Measurements from ENCODE around the gene LNPEP.
"Not testable (repeated sequence)": the region's sequence is repeated elsewhere in the genome, so short reads cannot be mapped to it uniquely, and the experiment has no call there.

LNPEP gene

DNA sequence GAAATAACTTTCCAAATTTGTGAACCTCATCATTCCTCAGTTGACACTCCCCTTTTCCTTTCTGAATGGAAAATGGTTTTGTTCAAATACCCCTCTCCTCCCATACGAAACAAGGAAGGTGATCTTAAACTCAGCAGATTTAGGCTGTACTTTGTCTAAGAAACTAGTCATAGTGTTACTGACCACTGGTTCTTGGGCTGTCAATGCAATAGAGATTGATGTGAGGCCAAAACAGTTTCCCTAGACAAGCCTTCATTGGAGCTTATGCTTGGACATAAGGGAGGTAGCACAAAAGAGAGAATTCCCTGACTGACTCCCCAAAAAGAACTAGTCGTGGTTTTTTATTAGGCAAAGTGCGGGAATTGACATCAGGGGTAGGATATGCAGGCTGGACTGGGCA, 5.3 kb upstream of the LNPEP start:
- DNase-seq = no peak

- not testable (repeated sequence) for DNase-seq
These were observed 4.8 kb upstream of the LNPEP start for GRCh38 chr5:96931037-96931436.

DNA sequence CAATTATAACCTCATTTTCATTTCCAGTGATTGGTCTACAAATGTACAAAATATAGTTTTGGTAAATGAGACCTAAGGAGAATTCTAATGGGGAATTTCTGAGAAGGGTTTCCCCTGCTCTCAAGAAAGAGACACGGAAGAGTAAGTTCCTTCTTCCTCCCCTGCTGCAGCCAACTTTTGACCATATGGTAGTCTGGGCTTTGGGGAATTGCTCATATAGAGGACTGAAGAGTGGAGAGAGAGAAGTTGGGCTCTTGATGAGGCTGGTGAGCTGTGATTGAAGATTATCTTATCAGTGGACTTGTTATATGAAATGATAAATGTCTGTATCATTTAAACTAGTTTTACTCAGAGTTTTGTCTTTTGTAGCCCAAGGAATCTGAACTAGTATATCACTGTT, 4.3 kb upstream of the LNPEP start:
- peak; percentile 46 to 50 for DNase-seq

GRCh38 chr5:96932026-96932425, 3.9 kb upstream of the LNPEP start:
- DNase-seq = no peak

DNA sequence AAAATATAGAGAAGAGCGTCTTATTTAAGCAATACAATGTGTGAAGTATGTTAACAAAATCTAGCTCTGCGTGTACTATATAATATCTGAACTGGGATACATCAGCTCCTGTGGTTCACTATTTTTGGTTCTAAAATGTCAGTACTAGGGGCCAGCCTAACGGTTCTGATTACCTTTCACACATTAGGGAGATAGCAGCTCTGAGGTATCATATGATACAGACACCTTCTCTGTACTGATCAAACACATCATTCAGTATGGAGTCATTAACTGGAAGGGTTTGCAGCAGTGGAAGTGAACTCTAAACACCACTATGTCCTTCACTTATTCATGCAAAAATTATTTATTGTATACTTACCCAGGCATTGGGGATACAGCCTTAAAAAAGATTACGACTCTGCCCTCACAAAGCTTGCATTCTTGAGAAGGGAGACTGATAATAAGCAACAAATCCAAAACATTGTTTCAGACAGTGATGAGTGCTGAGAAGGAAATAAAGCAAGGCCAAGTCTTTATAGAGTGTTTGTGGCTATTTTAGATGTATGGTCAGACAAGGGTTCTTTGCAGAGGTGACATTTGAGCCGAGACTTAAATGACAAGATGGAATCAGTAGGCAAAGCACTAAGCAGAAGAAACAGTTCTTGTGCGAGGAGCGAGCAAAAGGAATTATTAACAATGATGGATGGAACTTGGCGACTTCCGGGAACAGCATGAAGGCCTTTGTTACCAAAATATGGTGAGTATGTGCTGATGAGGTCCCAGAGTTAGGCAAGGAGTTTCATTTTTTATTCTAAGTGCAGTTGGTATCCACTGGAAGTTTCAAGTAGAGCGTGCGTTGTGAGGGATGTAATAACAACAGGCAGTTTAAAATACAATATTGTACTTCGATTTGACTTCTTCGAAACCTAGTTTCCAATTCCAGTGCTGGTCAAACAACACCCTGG, 1.8 kb upstream of the LNPEP start:
- peak in 1 of 2 experiments; percentile 54 for DNase-seq

DNA sequence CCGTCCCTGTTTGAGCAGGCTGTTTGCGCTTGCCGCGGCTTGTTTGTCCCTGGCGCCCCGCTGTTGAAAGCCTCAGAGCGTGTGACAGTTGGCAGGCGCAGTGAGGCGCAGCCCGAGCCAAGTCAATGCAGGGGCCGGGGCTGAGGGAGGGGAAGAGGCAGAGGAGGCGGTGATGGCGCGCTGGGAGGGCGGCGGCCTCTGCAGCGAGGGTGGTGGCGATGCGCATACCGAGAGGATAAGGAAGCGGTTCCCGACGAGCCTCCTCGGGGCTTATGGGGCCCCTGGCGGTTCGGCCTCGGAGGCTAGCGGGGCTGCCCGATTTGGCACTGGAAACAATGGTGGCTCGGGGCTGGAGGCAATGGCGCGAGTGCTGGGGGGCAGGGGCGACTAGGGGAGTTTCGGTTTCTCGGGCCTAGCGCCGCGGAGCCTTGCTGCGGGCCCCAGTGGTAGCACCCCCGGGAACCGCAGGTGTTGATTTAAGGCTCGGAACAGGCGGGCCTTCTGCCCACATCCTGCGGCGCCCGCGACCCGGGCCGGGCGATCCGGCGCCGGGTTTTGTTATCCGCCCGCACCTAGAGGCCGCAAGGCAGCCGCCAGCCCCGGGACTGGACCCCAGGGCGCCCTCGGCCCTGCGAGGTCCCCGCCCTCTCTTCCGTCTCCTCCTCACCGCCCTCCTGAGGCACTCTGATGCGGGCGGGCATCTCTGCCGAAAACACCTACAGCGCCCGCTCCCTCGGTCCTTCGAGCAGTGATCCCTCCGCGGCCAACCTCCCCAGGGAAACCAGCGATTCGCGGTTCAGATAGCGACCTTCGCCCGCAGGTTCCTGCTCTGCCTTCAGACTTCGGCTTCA, 947 bp upstream of the LNPEP start:
- peak; percentile 89 to 94 for DNase-seq

- peak in 1 of 2 experiments; percentile 18 for DNase-seq
These were observed 796 bp downstream of the LNPEP start for GRCh38 chr5:96936431-96937320.

GRCh38 chr5:96940586-96940985, 4.7 kb downstream of the LNPEP start:
- no peak for DNase-seq

- DNase-seq = no peak
These were observed 5.3 kb downstream of the LNPEP start for GRCh38 chr5:96941140-96941539.

DNA sequence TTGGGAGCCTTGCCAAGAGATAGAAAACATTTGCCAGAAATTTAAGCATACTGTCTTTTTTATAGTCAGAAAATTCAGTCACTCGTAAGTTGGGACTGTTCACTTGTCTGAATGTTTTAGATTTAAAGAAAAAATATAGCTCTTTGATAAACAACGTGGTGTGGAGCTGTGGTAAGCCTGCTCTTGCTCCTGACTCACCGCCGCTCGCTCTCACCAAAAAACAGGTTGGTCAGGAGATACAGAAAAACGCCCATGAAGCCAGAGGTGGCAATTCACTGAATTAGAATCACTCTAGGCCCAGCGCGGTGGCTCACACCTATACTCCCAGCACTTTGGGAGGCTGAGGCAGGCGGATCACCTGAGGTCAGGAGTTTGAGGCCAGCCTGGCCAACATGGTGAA, 6.2 kb downstream of the LNPEP start:
- no peak for DNase-seq

DNA sequence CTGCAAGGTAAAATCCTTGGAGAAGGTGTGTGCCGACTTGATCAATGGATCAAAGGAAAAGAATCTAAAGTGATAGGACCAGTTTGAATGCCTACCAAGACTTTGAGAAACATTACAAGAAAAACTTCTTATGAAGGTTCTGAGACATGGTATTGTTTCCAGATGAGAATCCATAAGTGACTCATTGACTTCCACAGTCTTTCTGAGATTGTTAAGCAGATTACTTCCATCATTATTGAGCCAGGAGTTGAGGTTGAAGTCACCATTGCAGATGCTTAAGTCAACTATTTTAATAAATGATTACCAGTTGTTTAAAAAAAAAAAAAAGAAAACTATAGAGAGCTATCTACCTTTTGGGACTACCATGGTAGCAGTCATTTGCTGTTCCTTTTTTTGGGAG, 7.0 kb downstream of the LNPEP start:
- no peak for DNase-seq

GRCh38 chr5:96943799-96944198, 7.9 kb downstream of the LNPEP start:
- DNase-seq = no peak

DNA sequence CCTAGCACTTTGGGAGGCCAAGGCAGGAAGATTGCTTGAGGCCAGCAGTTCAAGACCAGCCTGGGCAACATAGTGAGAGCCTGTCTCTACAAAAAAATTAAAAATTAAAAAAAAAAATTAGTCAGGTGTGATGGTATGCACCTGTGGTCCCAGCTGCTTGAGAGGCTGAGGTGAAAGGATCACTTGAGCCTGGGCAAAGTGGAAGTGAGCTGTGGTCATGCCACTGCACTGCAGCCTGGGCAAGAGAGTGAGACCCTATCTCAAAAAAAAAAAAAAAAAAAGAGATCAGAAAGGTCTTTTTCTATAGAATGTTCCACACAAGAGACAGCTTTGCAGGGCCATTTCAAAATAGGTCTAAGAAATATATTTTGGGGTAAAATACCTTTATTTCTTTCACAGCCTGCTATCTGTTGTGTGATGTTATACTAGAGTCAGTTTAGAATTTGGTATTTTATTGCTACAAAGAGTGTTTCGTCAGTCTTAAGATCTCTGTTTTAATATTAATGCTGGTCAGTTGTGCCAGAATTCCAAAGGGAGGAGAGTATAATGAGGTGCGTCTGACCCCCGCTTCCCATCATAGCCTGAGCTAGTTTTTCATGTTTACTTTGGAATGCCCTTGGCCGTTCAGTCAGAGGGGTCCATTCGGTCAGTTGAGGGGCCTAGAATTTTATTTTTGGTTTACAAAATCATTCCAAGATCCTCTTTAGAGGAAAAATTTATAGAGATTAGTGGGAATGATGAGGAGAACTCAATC, 9.4 kb downstream of the LNPEP start:
- no peak for DNase-seq

DNA sequence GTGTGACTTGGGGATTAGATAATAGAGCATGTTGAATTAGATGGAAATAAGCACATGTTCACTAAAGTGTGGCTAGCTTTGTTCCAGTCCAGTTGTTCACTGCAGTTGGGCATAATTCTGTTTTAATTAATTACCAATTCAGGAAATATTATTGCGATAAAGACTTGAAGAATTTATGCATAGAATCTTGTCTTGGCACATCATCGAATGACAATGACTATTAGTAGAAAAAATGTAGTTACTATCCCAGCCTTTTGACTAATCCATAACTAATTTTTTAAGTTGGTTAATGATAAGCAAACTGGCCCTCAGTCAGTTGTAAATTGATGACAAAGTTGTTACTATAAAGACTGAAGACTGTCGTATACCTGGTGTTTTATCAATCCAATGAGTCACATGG, 10.5 kb downstream of the LNPEP start:
- no peak for DNase-seq

GRCh38 chr5:96952118-96952750, 16.4 kb downstream of the LNPEP start:
- no peak for DNase-seq

DNA sequence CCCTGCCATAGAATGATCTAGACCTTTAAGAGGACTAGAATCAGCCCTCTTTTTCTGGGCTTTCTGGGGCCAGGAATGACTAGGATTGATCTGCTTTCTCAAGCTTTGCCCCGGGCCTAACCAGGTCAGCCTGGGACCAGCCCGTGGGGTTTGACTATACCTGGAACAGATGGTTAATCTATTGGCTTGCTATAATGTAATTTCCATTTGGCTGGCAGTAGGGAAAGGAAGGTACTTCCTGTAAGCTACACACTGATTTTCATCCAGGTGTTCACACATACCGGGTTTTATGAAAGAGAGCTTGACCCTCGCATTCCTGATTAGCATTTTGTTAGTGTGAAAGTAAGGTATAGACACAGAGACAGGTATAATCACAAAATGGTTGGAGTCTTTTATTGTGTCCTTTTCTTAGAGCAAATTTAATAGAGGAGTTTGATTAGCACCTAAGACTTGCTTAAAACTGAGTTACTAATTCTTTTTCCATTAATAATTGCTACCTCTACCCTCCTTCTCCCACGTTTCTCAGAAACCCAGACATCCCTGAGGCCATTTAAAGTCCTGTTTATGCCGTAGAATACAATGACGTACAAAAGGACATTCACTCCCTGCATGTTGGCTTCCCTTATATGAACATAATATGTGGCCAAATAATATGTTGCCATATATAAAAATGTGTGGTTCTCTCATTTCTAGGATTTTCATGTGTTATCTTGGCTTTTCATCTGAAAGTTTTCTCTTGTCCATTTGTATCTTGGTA, 17.3 kb downstream of the LNPEP start:
- DNase-seq = no peak

- no peak for DNase-seq
These were observed 21.6 kb downstream of the LNPEP start for GRCh38 chr5:96957254-96958049.

DNA sequence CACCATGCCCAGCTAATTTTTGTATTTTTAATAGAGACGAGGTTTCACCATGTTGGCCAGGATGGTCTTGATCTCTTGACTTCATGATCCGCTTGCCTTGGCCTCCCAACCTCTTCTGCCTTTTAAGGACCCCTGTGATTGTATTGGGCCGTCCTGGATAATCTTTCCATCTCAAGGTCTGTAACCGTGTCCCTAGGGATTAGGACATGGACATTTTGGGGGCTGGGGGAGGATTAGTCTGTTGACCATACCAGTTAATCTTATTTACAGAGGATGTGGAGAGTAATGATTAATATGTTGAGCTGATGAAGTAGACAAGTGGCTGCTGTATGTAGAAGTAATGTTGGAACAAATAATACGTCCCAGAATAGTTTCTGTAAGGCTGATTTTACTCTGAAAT, 23.1 kb downstream of the LNPEP start:
- DNase-seq = no peak

DNA sequence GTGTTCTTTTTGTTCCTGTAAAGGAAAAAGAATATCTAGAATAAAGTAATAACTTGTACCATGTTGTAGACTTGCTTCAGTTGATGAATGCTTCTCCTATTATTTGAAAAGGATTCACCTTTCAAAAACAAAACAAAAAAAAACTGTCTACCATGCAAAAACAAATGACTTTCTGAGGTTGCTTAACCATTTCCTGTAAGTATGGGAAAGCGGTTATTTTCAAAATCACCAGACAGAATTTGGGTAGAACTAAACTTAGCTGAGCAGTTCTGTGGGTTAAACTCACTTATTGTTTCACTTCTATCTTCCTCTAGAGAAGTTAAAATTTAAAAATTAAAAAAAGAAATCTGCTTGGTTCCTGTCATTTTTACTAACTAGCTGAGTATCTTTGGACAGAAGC, 25.2 kb downstream of the LNPEP start:
- peak; percentile 56 to 68 for DNase-seq

DNA sequence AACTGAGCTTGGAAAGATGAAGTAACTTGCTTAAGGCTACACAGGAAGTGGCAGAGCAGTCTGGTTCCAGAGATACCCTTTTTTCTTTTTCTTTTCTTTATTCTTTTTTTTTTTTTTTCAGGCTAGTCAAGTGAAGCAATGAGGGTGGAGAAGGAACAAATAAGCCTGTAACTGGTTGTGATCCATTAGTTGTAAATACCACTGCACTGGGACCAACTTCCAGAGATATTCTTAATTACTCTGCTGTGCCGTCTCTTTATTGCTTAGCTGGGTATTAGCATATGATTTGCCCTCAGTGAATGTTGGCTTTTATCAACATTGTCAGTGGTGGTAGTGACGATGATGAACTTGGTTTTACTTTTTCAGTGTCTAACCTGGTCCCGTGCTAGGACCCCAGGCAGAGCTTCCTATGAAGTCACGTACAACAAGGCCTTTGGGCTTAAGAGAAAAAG, 26.7 kb downstream of the LNPEP start:
- DNase-seq = peak in 1 of 2 experiments; percentile 22

Data from AML-193 (cell line).